GM21737 (cell line): ENCODE data around the gene ADSS1.

ENCODE experiments used
- ATAC-seq: cut with Tn5 transposase; IDR thresholded peaks from one replicate; pipeline ENCODE4 v1.9.1; 2021; ENCODE audit warnings: mild to moderate bottlenecking, moderate library complexity; ENCODE audit not compliant: unreplicated experiment

Gene ADSS1

GRCh38 chr14:104758981-104759969 is 35.2 kb downstream of the ADSS1 start:
- ATAC-seq: no peak

GRCh38 chr14:104765517-104765916 is 41.5 kb downstream of the ADSS1 start:
- no peak for ATAC-seq

- no peak for ATAC-seq
Measured at GRCh38 chr14:104766256-104766862, 42.3 kb downstream of the ADSS1 start.

GRCh38 chr14:104766863-104767633 is 43.0 kb downstream of the ADSS1 start:
- ATAC-seq: no peak

- ATAC-seq: no peak
Measured at GRCh38 chr14:104767634-104767918, 43.5 kb downstream of the ADSS1 start.

- ATAC-seq: peak; percentile 70
Measured at GRCh38 chr14:104768437-104769323, 44.7 kb downstream of the ADSS1 start.

- no peak for ATAC-seq
Measured at GRCh38 chr14:104769324-104770071, 45.5 kb downstream of the ADSS1 start.

- no peak for ATAC-seq
Measured at GRCh38 chr14:104770072-104770579, 46.1 kb downstream of the ADSS1 start.

GRCh38 chr14:104770851-104771272 is 46.8 kb downstream of the ADSS1 start:
- no peak for ATAC-seq

- no peak for ATAC-seq
Measured at GRCh38 chr14:104771374-104771773, 47.3 kb downstream of the ADSS1 start.

- ATAC-seq: no peak
Measured at GRCh38 chr14:104771918-104772706, 48.1 kb downstream of the ADSS1 start.

GRCh38 chr14:104772707-104773504 is 48.9 kb downstream of the ADSS1 start:
- no peak for ATAC-seq

- no peak for ATAC-seq
Measured at GRCh38 chr14:104773505-104774452, 49.8 kb downstream of the ADSS1 start.

GRCh38 chr14:104774453-104775072 is 50.5 kb downstream of the ADSS1 start:
- no peak for ATAC-seq

- ATAC-seq: no peak
Measured at GRCh38 chr14:104775073-104775489, 51.1 kb downstream of the ADSS1 start.

GRCh38 chr14:104776481-104776880 is 52.5 kb downstream of the ADSS1 start:
- no peak for ATAC-seq
